Jurkat, Clone E6-1 (cell line): Measurements from ENCODE around the gene ODAD2.
"Not testable (repeated sequence)": the region's sequence is repeated elsewhere in the genome, so short reads cannot be mapped to it uniquely, and the experiment has no call there.

Experiments
- DNase-seq: peaks from one replicate; pipeline ENCODE4 v3.0.0-alpha.2; 2011; ENCODE audit warnings: low read depth, low spot score
- H3K4me3 ChIP-seq: 2 replicates; pipeline ENCODE4 v1.5.1; 2011; ENCODE audit warnings: mild to moderate bottlenecking, low read length, control low read depth, moderate library complexity

The ODAD2 gene

DNA sequence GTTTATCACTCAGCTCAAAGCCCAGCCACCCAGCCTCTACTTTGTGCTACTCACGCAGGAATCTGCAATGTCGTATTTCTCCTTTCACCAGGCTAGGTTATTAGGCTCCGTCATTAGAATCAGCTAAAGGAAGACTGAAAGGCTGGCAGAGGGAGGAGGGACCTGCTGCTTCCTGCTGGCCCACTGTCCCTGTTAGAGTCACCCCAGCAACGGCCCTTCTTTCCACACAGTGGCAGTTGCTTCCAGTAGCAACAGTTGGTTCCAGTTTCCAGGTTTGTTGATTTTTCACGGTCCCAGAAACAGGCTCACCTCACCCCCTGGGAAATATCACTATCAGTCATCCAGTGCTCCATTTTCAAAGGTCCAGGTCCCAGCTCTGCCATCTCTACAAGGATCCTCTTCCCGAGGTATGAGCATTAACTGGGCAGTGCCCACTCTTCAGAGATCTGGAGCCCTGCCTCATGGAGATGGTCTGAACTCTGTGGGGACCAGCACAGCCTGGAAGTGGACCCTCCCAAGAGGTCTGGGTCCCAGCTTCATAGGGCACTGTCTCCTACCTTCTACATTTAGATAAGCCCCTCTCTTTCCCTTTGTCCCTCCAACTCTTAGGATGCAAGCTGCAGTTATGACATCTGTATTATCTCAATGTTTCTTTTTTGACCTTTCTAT lies 15.9 kb downstream of the ODAD2 start:
- H3K4me3 ChIP-seq, result no peak overlapping the region
- DNase-seq, result no peak

DNA sequence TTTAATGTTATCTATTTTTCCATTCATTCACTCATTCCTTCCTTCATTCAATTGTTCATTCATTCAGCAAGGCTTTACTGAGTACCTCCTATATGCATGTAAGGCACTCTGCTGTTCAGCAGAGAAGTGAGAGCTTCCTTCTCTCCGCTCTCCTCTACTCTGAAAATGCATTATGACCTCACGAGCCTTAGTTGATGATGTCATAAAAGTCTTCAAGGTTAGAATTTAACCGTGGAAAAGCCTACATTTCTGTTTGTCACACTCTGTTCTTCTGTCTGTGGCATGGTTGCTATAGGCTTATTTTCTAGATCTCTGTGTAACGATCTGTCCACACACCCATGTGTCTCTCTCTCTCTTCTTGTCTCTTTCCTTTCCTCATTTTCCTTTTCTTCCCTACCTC lies 17.1 kb downstream of the ODAD2 start:
- no peak for DNase-seq
- H3K4me3 ChIP-seq, result no peak overlapping the region

GRCh38 chr10:27970795-27971194 lies 28.1 kb downstream of the ODAD2 start:
- not testable (repeated sequence) for H3K4me3 ChIP-seq, DNase-seq

DNA sequence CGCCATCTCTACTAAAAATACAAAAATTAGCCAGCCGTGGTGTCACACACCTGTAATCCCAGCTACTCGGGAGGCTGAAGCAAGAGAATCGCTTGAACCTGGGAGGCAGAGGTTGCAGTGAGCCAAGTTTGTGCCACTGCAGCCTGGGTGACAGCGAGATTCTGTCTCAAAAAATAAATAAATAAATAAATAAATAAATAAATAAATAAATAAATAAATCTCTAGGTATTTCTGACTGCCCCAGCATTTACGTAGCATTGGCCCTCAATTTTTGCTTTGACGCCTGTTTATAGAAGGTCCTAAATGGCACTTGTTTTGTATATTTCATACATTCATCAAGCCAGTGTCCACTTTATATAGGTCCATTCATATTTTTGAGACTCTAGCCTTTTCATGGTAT lies 28.9 kb downstream of the ODAD2 start:
- not testable (repeated sequence) for DNase-seq, H3K4me3 ChIP-seq

- no peak for DNase-seq
- H3K4me3 ChIP-seq, result no peak overlapping the region
These were observed 39.7 kb downstream of the ODAD2 start for GRCh38 chr10:27959093-27959715.

GRCh38 chr10:27958383-27958782 lies 40.5 kb downstream of the ODAD2 start:
- H3K4me3 ChIP-seq, DNase-seq: not testable (repeated sequence)

- no peak overlapping the region for H3K4me3 ChIP-seq
- DNase-seq, result no peak
These were observed 48.7 kb downstream of the ODAD2 start for GRCh38 chr10:27950242-27950564.

GRCh38 chr10:27949528-27950241 lies 49.2 kb downstream of the ODAD2 start:
- no peak for DNase-seq
- no peak overlapping the region for H3K4me3 ChIP-seq

- no peak for DNase-seq
- H3K4me3 ChIP-seq, result no peak overlapping the region
These were observed 50.7 kb downstream of the ODAD2 start for GRCh38 chr10:27948186-27948585.

DNA sequence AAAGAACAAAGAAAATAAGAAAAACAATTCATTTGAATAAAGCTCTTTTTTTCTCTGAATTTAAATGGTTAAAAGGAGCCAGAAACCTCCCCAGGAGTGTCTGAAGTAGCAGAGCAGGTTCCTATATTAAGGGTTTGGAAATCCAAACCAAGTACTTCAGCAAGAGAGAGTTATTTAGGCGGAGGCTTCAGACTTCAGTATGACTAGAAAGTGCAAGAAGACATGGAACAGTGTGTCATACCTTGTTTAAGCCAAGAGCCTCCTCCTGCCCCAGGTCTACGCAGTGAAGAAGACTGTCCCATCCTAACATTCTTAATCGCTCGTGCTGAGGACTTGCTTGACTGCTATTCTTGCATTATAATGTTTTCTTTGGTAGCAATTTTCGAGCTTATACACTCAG lies 51.3 kb downstream of the ODAD2 start:
- no peak for DNase-seq
- no peak overlapping the region for H3K4me3 ChIP-seq

DNA sequence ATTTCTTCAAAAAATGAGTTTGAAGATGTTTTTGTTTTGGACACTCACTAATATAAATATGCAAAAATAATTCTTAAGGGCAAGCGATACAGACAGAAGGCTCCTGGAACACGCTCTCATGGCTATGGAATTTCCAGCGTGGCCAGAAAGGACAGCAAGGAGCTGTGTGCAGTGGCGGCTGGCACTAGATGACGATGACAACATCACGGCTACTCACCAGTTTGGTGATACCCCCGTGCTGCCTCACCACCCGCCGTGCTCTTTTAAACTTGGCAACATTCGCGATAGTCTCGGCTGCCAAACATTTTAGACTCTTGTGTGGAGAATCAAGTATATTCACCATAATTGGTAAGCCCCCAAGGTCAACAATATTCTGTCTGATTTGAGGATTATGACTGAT lies 54.9 kb downstream of the ODAD2 start:
- DNase-seq, result no peak
- no peak overlapping the region for H3K4me3 ChIP-seq

- H3K4me3 ChIP-seq, result no peak overlapping the region
- no peak for DNase-seq
These were observed 84.0 kb downstream of the ODAD2 start for GRCh38 chr10:27914888-27915287.

- DNase-seq, result no peak
- H3K4me3 ChIP-seq, result no peak overlapping the region
These were observed 86.6 kb downstream of the ODAD2 start for GRCh38 chr10:27912231-27912630.

- no peak overlapping the region for H3K4me3 ChIP-seq
- DNase-seq, result no peak
These were observed 87.3 kb downstream of the ODAD2 start for GRCh38 chr10:27911539-27911938.

DNA sequence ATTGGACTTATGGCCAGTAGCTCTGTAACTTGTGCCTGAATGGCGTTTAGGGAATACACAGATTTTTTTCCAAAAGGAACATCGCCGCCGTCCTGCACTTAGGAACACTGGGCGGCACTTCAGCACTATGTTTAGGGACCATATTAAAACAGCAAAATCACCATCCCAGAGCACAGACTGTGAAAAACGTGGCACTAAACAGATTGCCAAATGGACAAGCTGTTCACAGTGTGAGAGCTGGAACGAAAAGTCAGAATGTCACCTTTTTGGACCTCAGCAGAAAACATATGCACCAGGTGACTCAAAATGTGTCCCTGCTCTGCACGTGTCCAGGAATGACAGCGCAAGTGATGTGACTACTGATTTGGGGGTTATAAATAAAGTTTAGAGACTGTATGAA lies 87.9 kb downstream of the ODAD2 start:
- no peak for DNase-seq
- no peak overlapping the region for H3K4me3 ChIP-seq

DNA sequence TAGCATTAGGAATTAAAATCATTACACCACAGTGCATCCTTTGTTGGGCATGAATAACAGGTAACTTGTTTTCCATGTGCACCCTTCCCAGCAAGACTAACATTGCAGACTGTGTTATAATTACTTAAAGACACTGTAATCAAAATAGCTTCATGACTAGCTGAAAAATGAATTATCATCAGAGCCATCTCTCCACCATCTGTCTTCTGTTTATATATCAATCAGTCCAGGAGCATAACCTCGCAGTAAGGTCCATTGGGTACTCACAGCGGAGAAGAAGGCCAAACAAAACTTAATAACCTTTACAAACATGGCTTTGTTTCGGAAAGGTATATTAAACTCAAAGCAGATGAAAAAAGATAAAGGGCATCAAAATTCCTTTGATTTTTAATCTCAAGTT lies 90.6 kb downstream of the ODAD2 start:
- DNase-seq, result no peak
- no peak overlapping the region for H3K4me3 ChIP-seq

DNA sequence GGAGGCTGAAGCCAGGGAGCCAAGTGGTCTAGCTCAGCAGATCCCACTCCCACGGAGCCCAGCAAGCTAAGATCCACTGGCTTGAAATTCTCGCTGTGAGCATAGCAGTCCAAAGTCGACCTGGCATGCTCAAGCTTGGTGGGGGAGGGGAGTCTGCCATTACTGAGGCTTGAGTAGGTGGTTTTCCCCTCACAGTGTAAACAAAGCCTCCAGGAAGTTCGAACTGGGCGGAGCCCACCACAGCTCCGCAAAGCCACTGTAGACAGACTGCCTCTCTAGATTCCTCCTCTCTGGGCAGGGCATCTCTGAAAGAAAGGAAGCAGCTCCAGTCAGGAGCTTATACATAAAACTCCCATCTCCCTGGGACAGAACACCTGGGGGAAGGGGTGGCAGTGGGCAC lies 99.4 kb downstream of the ODAD2 start:
- DNase-seq, result peak; percentile 35
- H3K4me3 ChIP-seq, result not testable (repeated sequence)

GRCh38 chr10:27899058-27899457 lies 99.8 kb downstream of the ODAD2 start:
- no peak overlapping the region for H3K4me3 ChIP-seq
- no peak for DNase-seq

DNA sequence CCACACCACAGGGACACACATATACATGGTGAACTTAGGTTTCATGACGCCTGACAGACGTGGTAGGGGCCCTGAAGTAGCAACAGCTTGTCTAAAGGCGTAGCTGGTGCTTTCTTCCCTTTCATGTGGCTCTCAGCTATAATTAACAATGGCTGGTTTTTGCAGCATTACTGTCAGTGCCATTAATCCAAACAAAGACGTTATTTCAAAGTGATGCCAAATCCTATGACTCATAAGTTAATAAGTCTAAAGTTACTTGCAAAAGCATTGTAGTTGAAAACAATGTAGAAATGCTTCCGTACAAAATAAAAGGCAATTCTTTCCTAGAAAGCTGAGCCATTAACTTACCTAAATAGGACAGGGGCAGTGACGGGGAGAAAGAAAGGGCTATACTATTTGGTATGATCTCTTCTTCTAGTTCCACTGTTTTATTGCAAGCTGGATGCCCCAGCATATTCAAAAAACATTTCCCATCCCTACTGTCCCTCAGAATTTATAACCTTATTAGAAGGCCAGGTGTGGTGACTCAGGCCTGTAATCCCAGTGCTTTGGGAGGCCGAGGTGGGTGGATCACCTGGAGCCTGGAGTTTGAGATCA lies 105.4 kb downstream of the ODAD2 start:
- peak; percentile 1 for DNase-seq

DNA sequence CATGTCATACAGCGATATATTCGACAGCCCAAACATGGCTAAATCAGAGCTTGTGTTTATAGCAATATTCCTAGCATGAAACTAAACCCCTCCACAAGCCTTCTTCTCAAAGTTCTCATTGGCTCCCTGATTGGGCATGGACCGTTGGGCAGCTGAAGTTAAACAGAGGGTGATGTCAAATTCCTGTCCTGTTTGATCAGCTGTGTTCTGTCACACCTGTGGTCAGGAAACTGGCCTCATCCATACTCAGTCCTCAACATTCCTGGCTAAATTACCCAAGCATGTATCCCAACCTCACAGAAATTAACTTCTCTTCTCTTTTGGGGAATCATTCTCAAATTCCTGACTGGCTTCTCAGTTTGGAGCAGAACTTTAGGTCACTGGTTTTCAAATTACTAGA lies 107.9 kb downstream of the ODAD2 start:
- no peak for DNase-seq
- H3K4me3 ChIP-seq, result no peak overlapping the region

More for the DNA sequence above, 105.4 kb downstream of the ODAD2 start:
- H3K4me3 ChIP-seq, result no peak overlapping the region
